Epithelial cell of proximal tubule (primary cell): ENCODE data around the gene TTLL11. TPM values are rescaled to one million over a fixed set of nuclear protein-coding genes. Genes with fewer than 3 reads are reported as not detected.

Experiments
- DNase-seq: peaks from one replicate; pipeline ENCODE4 v3.0.0-alpha.2; 2011; ENCODE audit warnings: low read depth
- H3K4me3 ChIP-seq: 2 replicates; pipeline ENCODE4 v1.5.1; 2011; ENCODE audit warnings: low read depth, mild to moderate bottlenecking, low read length
- CTCF ChIP-seq: conservative IDR thresholded peaks from 2 replicates; pipeline ENCODE4 v1.5.1; 2012; ENCODE audit warnings: low read depth, mild to moderate bottlenecking, low read length
- total RNA-seq: library from RNA; depleted of rRNA; stranded (reverse); fragments of >200 nt; gene quantifications from 2 replicates; pipeline ENCODE4 v1.2.3, GENCODE V29; 2015

TTLL11 gene
- total RNA-seq, 1 donor from 2014 or later, result 0.75 TPM

- TF ChIP-seq CTCF, result peak; percentile 36
- no peak overlapping the region for H3K4me3 ChIP-seq
- no peak for DNase-seq
These were observed 162.9 kb downstream of the TTLL11 start for GRCh38 chr9:121929893-121930875.

GRCh38 chr9:121927636-121928035, 165.5 kb downstream of the TTLL11 start:
- no peak for DNase-seq
- TF ChIP-seq CTCF, result no peak
- no peak overlapping the region for H3K4me3 ChIP-seq

GRCh38 chr9:121927081-121927480, 166.0 kb downstream of the TTLL11 start:
- no peak for TF ChIP-seq CTCF
- no peak for DNase-seq

GRCh38 chr9:121926351-121926801, 166.7 kb downstream of the TTLL11 start:
- no peak for DNase-seq
- no peak for TF ChIP-seq CTCF
- no peak overlapping the region for H3K4me3 ChIP-seq

More at GRCh38 chr9:121927081-121927480, 166.0 kb downstream of the TTLL11 start:
- H3K4me3 ChIP-seq, result no peak overlapping the region

GRCh38 chr9:121925935-121926334, 167.2 kb downstream of the TTLL11 start:
- DNase-seq, result no peak
- TF ChIP-seq CTCF, result no peak
- H3K4me3 ChIP-seq, result no peak overlapping the region

GRCh38 chr9:121924700-121925099, 168.4 kb downstream of the TTLL11 start:
- DNase-seq, result no peak
- H3K4me3 ChIP-seq, result no peak overlapping the region
- TF ChIP-seq CTCF, result no peak

- no peak overlapping the region for H3K4me3 ChIP-seq
- peak; percentile 9 for DNase-seq
- no peak for TF ChIP-seq CTCF
These were observed 171.7 kb downstream of the TTLL11 start for GRCh38 chr9:121921444-121921843.
